Tibial nerve (tissue), 4 donors: ENCODE measurements around the gene NXPH2.

Experiments
- EP300 ChIP-seq, 2 donors: sonication (generic); formaldehyde crosslinking; IDR thresholded peaks; one replicate each; pipeline ENCODE4 v1.6.1; 2017; ENCODE audit warnings: antibody characterized with exemption in 2 of 2, mild to moderate bottlenecking in 1 of 2
- POLR2A ChIP-seq, 2 donors: fragments of 450-650 bp; IDR thresholded peaks; one replicate each; pipeline ENCODE4 v1.6.1; 2017; ENCODE audit warnings: antibody characterized with exemption in 2 of 2, mild to moderate bottlenecking in 2 of 2, moderate library complexity in 2 of 2
- TF ChIP-seq, protein P1 (sequence below), 5 experiments: fragments of 200-600 bp in 3 of 5; fragments of 450-650 bp in 2 of 5; sonication (generic) in 3 of 5; IDR thresholded peaks; one replicate each; pipeline ENCODE4 v1.5.1; 2016 to 2019; ENCODE audit warnings: antibody characterized with exemption in 5 of 5, mild to moderate bottlenecking in 3 of 5, moderate library complexity in 2 of 5

DNA sequence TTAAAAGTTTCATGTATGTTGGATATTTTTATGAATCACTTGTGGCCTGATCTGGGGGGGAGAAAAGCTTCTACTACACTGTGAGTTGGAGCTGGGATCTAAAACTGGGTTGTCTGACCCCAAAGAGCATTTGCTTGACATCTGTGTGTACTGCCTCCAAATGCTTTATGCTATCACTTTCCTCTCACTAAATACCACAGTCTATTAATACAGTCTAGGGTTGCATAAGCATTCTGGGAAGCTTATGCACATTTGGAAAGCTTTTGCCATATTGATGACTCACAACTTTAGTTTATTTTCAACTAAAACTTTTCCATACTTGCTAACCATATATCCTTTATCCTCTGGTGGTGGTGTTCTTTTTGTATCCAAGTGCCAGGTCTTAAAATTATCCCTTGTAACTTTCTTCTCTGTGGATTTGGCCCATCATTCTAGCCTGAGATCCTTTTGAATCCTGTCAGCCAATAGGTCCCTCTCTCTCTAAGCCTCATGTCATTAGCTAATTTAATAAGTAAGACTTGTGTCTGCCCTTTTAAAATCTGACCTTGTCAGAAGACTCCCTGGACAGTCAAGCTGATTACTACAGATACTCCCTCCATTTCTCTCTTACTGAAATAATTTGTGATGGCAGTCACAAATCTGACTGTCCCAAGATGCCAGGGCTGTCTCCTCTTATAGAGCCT lies 72.7 kb downstream of the NXPH2 start:
- TF ChIP-seq, protein P1, sequence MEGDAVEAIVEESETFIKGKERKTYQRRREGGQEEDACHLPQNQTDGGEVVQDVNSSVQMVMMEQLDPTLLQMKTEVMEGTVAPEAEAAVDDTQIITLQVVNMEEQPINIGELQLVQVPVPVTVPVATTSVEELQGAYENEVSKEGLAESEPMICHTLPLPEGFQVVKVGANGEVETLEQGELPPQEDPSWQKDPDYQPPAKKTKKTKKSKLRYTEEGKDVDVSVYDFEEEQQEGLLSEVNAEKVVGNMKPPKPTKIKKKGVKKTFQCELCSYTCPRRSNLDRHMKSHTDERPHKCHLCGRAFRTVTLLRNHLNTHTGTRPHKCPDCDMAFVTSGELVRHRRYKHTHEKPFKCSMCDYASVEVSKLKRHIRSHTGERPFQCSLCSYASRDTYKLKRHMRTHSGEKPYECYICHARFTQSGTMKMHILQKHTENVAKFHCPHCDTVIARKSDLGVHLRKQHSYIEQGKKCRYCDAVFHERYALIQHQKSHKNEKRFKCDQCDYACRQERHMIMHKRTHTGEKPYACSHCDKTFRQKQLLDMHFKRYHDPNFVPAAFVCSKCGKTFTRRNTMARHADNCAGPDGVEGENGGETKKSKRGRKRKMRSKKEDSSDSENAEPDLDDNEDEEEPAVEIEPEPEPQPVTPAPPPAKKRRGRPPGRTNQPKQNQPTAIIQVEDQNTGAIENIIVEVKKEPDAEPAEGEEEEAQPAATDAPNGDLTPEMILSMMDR (IDR thresholded peaks at IDR 0.05): no peak
- no peak for TF ChIP-seq POLR2A (IDR thresholded peaks at IDR 0.05)
- TF ChIP-seq EP300 (IDR thresholded peaks at IDR 0.05): no peak
